Lower leg skin (tissue), 3 donors: ENCODE measurements around the gene NWD2.

Experiments
- POLR2A ChIP-seq, 2 donors: fragments of 450-650 bp; IDR thresholded peaks; one replicate each; pipeline ENCODE4 v1.6.1; 2016 to 2017; ENCODE audit warnings: antibody characterized with exemption in 2 of 2, mild to moderate bottlenecking in 1 of 2, moderate library complexity in 1 of 2
- TF ChIP-seq, protein P1 (sequence below), 3 donors: fragments of 450-650 bp; IDR thresholded peaks; one replicate each; pipeline ENCODE4 v1.5.1; 2016; ENCODE audit warnings: antibody characterized with exemption in 3 of 3, mild to moderate bottlenecking in 3 of 3, moderate library complexity in 2 of 3

DNA sequence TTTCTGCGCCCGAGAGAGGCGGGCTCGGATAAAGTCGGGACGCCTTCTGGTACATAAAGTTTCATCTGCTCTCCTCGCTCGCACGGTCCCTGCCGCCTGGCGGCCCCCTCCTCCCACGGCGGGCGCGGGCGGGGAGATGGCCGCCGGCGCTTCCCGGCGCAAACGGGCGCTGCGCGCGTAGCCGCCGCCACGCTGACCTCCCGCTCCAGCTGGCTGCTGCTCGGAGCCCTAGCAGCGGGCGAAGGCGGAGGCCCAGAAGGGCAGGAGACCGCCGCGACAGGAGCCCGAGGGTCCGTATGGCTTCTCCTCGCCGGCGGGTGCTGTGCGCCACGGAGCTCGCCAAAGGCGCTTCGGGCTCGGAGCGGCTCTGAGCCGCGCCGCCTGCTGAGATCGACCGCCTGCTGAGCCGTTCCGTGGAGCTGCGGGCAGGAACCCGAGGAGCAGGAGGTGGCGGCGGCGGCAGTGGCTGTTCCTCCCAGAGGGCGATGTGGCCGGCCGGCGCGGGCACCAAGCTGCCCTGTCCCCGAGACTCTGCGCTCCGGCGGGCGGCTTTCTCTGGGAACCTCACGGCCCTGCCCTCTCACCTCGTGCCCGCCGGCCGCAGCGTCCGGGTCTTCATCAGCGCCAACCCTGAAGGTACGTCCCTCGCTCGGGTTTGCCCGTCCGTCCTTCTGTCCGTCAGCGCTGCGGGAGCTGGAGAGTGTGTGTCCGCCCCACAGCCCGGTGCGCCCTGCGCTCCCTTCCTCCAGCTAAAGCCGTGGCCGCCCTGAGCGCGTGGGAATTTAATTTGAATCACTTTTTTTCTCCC is at the start of gene NWD2:
- TF ChIP-seq, protein P1, sequence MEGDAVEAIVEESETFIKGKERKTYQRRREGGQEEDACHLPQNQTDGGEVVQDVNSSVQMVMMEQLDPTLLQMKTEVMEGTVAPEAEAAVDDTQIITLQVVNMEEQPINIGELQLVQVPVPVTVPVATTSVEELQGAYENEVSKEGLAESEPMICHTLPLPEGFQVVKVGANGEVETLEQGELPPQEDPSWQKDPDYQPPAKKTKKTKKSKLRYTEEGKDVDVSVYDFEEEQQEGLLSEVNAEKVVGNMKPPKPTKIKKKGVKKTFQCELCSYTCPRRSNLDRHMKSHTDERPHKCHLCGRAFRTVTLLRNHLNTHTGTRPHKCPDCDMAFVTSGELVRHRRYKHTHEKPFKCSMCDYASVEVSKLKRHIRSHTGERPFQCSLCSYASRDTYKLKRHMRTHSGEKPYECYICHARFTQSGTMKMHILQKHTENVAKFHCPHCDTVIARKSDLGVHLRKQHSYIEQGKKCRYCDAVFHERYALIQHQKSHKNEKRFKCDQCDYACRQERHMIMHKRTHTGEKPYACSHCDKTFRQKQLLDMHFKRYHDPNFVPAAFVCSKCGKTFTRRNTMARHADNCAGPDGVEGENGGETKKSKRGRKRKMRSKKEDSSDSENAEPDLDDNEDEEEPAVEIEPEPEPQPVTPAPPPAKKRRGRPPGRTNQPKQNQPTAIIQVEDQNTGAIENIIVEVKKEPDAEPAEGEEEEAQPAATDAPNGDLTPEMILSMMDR (IDR thresholded peaks at IDR 0.05), result no peak
- no peak for TF ChIP-seq POLR2A (IDR thresholded peaks at IDR 0.05)
